MM.1S (cell line): ENCODE data around the gene PTPRK.

Experiments used
- DNase-seq: peaks from one replicate; pipeline ENCODE4 v3.0.0-alpha.2; 2015
- H2AFZ ChIP-seq: fragments of 300-600 bp; sonication (generic); 2 replicates; pipeline ENCODE4 v1.6.0; 2016; ENCODE audit warnings: antibody characterized with exemption, low read length
- H3F3A ChIP-seq: fragments of 300-600 bp; sonication (generic); 2 replicates; pipeline ENCODE4 v1.6.1; 2016; ENCODE audit warnings: mild to moderate bottlenecking, antibody characterized with exemption, low read length, moderate library complexity, mixed read lengths; ENCODE audit not compliant: insufficient read depth
- H3K27ac ChIP-seq: fragments of 300-600 bp; sonication (generic); 2 replicates; pipeline ENCODE4 v1.5.1; 2016; ENCODE audit warnings: mild to moderate bottlenecking, low read length
- H3K27me3 ChIP-seq: fragments of 300-600 bp; sonication (generic); replicated peaks from 2 replicates; pipeline ENCODE4 v1.6.0; 2016; ENCODE audit warnings: low read length; ENCODE audit not compliant: insufficient read depth
- H3K36me3 ChIP-seq: fragments of 300-600 bp; sonication (generic); replicated peaks from 2 replicates; pipeline ENCODE4 v1.6.1; 2016; ENCODE audit warnings: mild to moderate bottlenecking, low read length, mixed read lengths; ENCODE audit not compliant: insufficient read depth
- H3K4me1 ChIP-seq: fragments of 300-600 bp; sonication (generic); 2 replicates; pipeline ENCODE4 v1.6.1; 2016; ENCODE audit warnings: low read length, mixed read lengths
- H3K4me2 ChIP-seq: fragments of 300-600 bp; sonication (generic); 2 replicates; pipeline ENCODE4 v1.6.0; 2016; ENCODE audit warnings: low read depth, low read length
- H3K4me3 ChIP-seq: fragments of 300-600 bp; sonication (generic); 2 replicates; pipeline ENCODE4 v1.5.1; 2016; ENCODE audit warnings: low read length, mixed read lengths
- H3K79me2 ChIP-seq: fragments of 300-600 bp; sonication (generic); 2 replicates; pipeline ENCODE4 v1.6.1; 2016; ENCODE audit warnings: mixed run types, low read length, mixed read lengths
- H3K9ac ChIP-seq: fragments of 300-600 bp; sonication (generic); 2 replicates; pipeline ENCODE4 v1.6.1; 2016; ENCODE audit warnings: low read length, mixed read lengths
- H3K9me2 ChIP-seq: fragments of 300-600 bp; sonication (generic); replicated peaks from 2 replicates; pipeline ENCODE4 v1.6.1; 2016; ENCODE audit warnings: mild to moderate bottlenecking, low read length, mixed read lengths; ENCODE audit not compliant: insufficient read depth
- H3K9me3 ChIP-seq: fragments of 300-600 bp; sonication (generic); replicated peaks from 2 replicates; pipeline ENCODE4 v1.6.1; 2016; ENCODE audit warnings: mild to moderate bottlenecking, low read length, mixed read lengths; ENCODE audit not compliant: insufficient read depth
- H4K20me1 ChIP-seq: fragments of 300-600 bp; sonication (generic); 2 replicates; pipeline ENCODE4 v1.6.1; 2016; ENCODE audit warnings: mild to moderate bottlenecking, low read length, moderate library complexity, mixed read lengths; ENCODE audit not compliant: insufficient read depth
- EZH2 ChIP-seq: fragments of 300-600 bp; sonication (generic); optimal IDR thresholded peaks from 2 replicates; pipeline ENCODE3; 2017; ENCODE audit warnings: low read depth, mild to moderate bottlenecking, antibody characterized with exemption, low read length, mixed read lengths
- EZH2phosphoT487 ChIP-seq: fragments of 300-600 bp; sonication (generic); IDR thresholded peaks from 2 replicates; pipeline ENCODE4 v1.6.1; 2018; ENCODE audit warnings: antibody characterized with exemption, low read length
- TF ChIP-seq, protein P1 (sequence below): fragments of 300-600 bp; sonication (generic); IDR thresholded peaks from 2 replicates; pipeline ENCODE4 v1.5.1; 2016; ENCODE audit warnings: antibody characterized with exemption, low read length, mixed read lengths

The PTPRK gene

DNA sequence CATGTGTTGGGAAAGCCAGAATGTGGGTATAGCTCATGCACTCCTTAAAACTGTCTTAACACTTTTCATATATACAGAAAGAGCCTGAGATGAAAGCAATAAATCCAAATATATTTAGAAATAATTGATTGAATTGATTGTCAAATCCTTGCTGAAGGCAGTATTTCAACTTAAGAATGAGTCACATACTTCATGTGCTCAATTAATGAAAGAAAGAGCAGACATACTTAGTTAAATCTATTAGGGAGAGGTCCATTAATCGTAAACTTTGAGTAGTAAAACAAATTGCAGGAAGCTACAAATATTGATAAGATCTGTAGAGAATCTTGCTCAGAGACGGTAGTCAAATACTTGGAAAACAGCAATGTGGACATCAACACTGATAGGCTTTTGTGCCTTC lies 358.0 kb downstream of the PTPRK start:
- H3K36me3 ChIP-seq = no peaks in the 10 kb centered on the region
- TF ChIP-seq, protein P1, sequence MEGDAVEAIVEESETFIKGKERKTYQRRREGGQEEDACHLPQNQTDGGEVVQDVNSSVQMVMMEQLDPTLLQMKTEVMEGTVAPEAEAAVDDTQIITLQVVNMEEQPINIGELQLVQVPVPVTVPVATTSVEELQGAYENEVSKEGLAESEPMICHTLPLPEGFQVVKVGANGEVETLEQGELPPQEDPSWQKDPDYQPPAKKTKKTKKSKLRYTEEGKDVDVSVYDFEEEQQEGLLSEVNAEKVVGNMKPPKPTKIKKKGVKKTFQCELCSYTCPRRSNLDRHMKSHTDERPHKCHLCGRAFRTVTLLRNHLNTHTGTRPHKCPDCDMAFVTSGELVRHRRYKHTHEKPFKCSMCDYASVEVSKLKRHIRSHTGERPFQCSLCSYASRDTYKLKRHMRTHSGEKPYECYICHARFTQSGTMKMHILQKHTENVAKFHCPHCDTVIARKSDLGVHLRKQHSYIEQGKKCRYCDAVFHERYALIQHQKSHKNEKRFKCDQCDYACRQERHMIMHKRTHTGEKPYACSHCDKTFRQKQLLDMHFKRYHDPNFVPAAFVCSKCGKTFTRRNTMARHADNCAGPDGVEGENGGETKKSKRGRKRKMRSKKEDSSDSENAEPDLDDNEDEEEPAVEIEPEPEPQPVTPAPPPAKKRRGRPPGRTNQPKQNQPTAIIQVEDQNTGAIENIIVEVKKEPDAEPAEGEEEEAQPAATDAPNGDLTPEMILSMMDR = no peak
- no peak for TF ChIP-seq EZH2
- TF ChIP-seq EZH2phosphoT487 = no peak
- H3K4me1 ChIP-seq = no peaks in the 10 kb centered on the region
- H2AFZ ChIP-seq = no peak overlapping the region
- H4K20me1 ChIP-seq = no peaks in the 10 kb centered on the region
- H3K4me2 ChIP-seq = no peak overlapping the region
- no peak overlapping the region for H3K4me3 ChIP-seq
- H3F3A ChIP-seq = no peaks in the 10 kb centered on the region
- H3K9me2 ChIP-seq = no peaks in the 10 kb centered on the region
- no peak overlapping the region for H3K9ac ChIP-seq
- DNase-seq = no peak
- H3K9me3 ChIP-seq = no peaks in the 10 kb centered on the region
- H3K79me2 ChIP-seq = no peaks in the 10 kb centered on the region
- H3K27ac ChIP-seq = no peak overlapping the region
- no peaks in the 10 kb centered on the region for H3K27me3 ChIP-seq

DNA sequence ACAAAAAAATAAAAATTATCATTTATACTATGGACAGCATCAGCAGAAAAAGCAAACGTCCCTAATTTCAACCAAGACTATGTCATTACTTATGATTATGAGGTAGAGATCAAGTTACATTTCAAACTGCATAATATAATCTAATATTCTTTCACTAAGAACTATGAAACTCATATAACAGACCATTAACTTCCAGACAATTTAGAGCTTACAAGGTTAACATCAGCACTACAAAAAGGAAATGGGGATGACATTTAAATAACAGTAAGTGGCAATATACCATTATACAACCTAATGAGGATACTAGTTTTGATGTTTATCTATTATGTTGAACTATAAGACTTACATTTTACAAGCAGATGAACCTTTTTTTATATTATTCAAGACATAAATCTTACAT lies 358.6 kb downstream of the PTPRK start:
- TF ChIP-seq EZH2phosphoT487 (no peak), EZH2 (no peak)
- TF ChIP-seq, protein P1 = no peak
- no peak overlapping the region for H3K4me3 ChIP-seq
- H3F3A ChIP-seq = no peaks in the 10 kb centered on the region
- H4K20me1 ChIP-seq = no peaks in the 10 kb centered on the region
- no peaks in the 10 kb centered on the region for H3K9me3 ChIP-seq
- H3K79me2 ChIP-seq = no peaks in the 10 kb centered on the region
- H3K4me1 ChIP-seq = peaks cover 2% of the 10 kb centered on the region; the same call in 1 of the 2 replicates
- DNase-seq = no peak
- H3K27me3 ChIP-seq = no peaks in the 10 kb centered on the region
- no peak overlapping the region for H3K27ac ChIP-seq
- H3K9me2 ChIP-seq = no peaks in the 10 kb centered on the region
- H2AFZ ChIP-seq = no peak overlapping the region
- H3K36me3 ChIP-seq = no peaks in the 10 kb centered on the region
- no peak overlapping the region for H3K4me2 ChIP-seq
- H3K9ac ChIP-seq = no peak overlapping the region

DNA sequence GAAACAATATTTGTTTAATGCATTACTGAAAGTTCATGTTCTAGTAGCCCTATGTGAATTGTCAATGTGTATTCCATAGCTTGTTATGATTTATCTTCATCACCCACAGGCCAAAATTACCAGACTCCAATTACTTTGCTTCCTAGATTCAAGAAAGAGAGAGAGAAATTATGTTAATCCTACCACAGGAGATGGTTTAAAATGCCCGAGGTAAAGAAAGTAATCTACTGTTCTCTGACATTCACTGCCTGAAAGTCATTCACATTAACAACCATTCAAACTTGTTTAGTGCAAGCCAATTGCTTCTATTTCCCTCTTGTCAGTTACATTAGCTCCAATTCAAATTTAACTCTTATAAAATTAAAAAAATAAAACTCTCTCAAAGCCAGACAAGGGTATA lies 359.1 kb downstream of the PTPRK start:
- H3K79me2 ChIP-seq = no peaks in the 10 kb centered on the region
- H3K9me2 ChIP-seq = no peaks in the 10 kb centered on the region
- H3K9me3 ChIP-seq = no peaks in the 10 kb centered on the region
- TF ChIP-seq EZH2phosphoT487 (no peak), EZH2 (no peak)
- TF ChIP-seq, protein P1 = no peak
- H3K9ac ChIP-seq = no peak overlapping the region
- DNase-seq = no peak
- H3K4me3 ChIP-seq = no peak overlapping the region
- no peaks in the 10 kb centered on the region for H4K20me1 ChIP-seq
- no peaks in the 10 kb centered on the region for H3K36me3 ChIP-seq
- H3K4me1 ChIP-seq = peaks cover 7% of the 10 kb centered on the region; the same call in 1 of the 2 replicates
- no peaks in the 10 kb centered on the region for H3F3A ChIP-seq
- no peak overlapping the region for H3K4me2 ChIP-seq
- no peak overlapping the region for H2AFZ ChIP-seq
- H3K27ac ChIP-seq = no peak overlapping the region
- H3K27me3 ChIP-seq = no peaks in the 10 kb centered on the region
